ENCODE results near the gene ASGR1.

GRCh38 chr17:7204336-7204735 lies 25.2 kb upstream of the ASGR1 start:
- no peak for TF ChIP-seq CTCF (conservative IDR thresholded peaks at IDR 0.05; ENCODE audit: low read depth, low read length)
- no peak for TF ChIP-seq EZH2 (IDR thresholded peaks at IDR 0.05; ENCODE audit: borderline replicate concordance, low read depth, low read length, poor library complexity, severe bottlenecking)

Measured in A673 (cell line).